IMR-90 (cell line): ENCODE measurements around the gene USP24.

Experiments used
- CEBPB ChIP-seq: IDR thresholded peaks from 2 replicates; pipeline ENCODE4 v1.6.1; 2012; ENCODE audit warnings: low read depth, low read length, improper control_type of control experiment
- CTCF ChIP-seq: conservative IDR thresholded peaks from 2 replicates; pipeline ENCODE4 v1.5.1; 2012; ENCODE audit warnings: mild to moderate bottlenecking, low read depth, low read length, improper control_type of control experiment
- FOS ChIP-seq: fragments of 150-350 bp; IDR thresholded peaks from 2 replicates; pipeline ENCODE4 v1.6.1; 2016; ENCODE audit warnings: low read depth, low read length
- MXI1 ChIP-seq: IDR thresholded peaks from 2 replicates; pipeline ENCODE4 v1.6.1; 2012; ENCODE audit warnings: low read depth, mild to moderate bottlenecking, low read length, moderate library complexity, borderline replicate concordance

- TF ChIP-seq CTCF (no peak), MXI1 (no peak), CEBPB (no peak), FOS (no peak)
These were observed 62.1 kb downstream of the USP24 start for GRCh38 chr1:55153031-55153430.
